Ascending aorta (tissue), 2 donors: ENCODE data around the gene SREBF2. TPM values are rescaled to one million over a fixed set of nuclear protein-coding genes. Genes with fewer than 3 reads are reported as not detected.
A peak's percentile ranks its signal among the peaks of the same experiment; 100 is the strongest.

Source experiments
- DNase-seq, 2 donors: peaks; one replicate each; pipeline ENCODE4 v3.0.0-alpha.2; 2019; ENCODE audit warnings: low spot score in 2 of 2
- H3K27ac ChIP-seq, 2 donors: fragments of 200-600 bp; sonication (generic); one replicate each; pipeline ENCODE4 v1.5.1; 2016 to 2017; ENCODE audit warnings: mild to moderate bottlenecking in 1 of 2
- H3K27me3 ChIP-seq: fragments of 200-600 bp; sonication (generic); one replicate; pipeline ENCODE4 v1.5.1; 2017
- H3K36me3 ChIP-seq, 2 donors: fragments of 200-600 bp; sonication (generic); one replicate each; pipeline ENCODE4 v1.5.1; 2016
- H3K4me1 ChIP-seq, 2 donors: fragments of 200-600 bp; sonication (generic); one replicate each; pipeline ENCODE4 v1.5.1; 2016 to 2017; ENCODE audit warnings: mild to moderate bottlenecking in 1 of 2
- H3K4me3 ChIP-seq, 2 donors: fragments of 200-600 bp; sonication (generic); one replicate each; pipeline ENCODE4 v1.5.1; 2016 to 2017; ENCODE audit warnings: mild to moderate bottlenecking in 1 of 2
- H3K9me3 ChIP-seq, 2 donors: fragments of 200-600 bp; sonication (generic); one replicate each; pipeline ENCODE4 v1.5.1; 2016
- CTCF ChIP-seq, 3 experiments: fragments of 200-600 bp in 2 of 3; fragments of 450-650 bp in 1 of 3; sonication (generic) in 2 of 3; IDR thresholded peaks; one replicate each; pipeline ENCODE4 v1.5.1; 2016 to 2019; ENCODE audit warnings: antibody characterized with exemption in 3 of 3, mild to moderate bottlenecking in 1 of 3, moderate library complexity in 1 of 3
- intact Hi-C: fragments of 100-400 bp; cut with DNase I; formaldehyde crosslinking; loops from one replicate; pipeline ENCODE4 v1.15.1; 2023
- total RNA-seq: library from RNA; depleted of rRNA; stranded (reverse); fragments of >200 nt; gene quantifications from one replicate; pipeline ENCODE4 v1.1.0, GENCODE V29; 2016

SREBF2 gene
- total RNA-seq, 1 donor from 2014 or later = 46.1 TPM

GRCh38 chr22:41800348-41801146 lies 32.4 kb upstream of the SREBF2 start, which contains the start of gene CCDC134:
CCDC134 (plus strand) TSS chr22:41800679; CDS start chr22:41808891, 8,212 bp downstream.
- H3K27ac ChIP-seq = peak within 1 kb of the TSS; percentile 77 to 83
- no peaks in the 10 kb centered on the region for H3K27me3 ChIP-seq
- no peaks in the 10 kb centered on the region for H3K9me3 ChIP-seq
- peaks cover 0 to 20% of the 10 kb centered on the region in 2 donors for H3K4me1 ChIP-seq
- DNase-seq = peak; percentile 58 to 91
- TF ChIP-seq CTCF (IDR thresholded peaks at IDR 0.05) = no peak
- intact Hi-C loops = loop anchor here (1.0 kb wide), 1 partner anchor 32 kb away; no protein-coding TSS in a partner anchor
- no peaks in the 10 kb centered on the region for H3K36me3 ChIP-seq
- H3K4me3 ChIP-seq = peak within 1 kb of the TSS; percentile 77 to 90

GRCh38 chr22:41801147-41801819 lies 31.6 kb upstream of the SREBF2 start:
- DNase-seq = no peak
- intact Hi-C loops = no loop called here
- H3K27ac ChIP-seq = peak overlapping the region in 1 of 2 donors; percentile 77
- H3K27me3 ChIP-seq = no peaks in the 10 kb centered on the region
- no peaks in the 10 kb centered on the region for H3K9me3 ChIP-seq
- H3K4me1 ChIP-seq = peaks cover 0 to 20% of the 10 kb centered on the region in 2 donors
- no peaks in the 10 kb centered on the region for H3K36me3 ChIP-seq
- H3K4me3 ChIP-seq = peak overlapping the region; percentile 77 to 90
- TF ChIP-seq CTCF (IDR thresholded peaks at IDR 0.05) = no peak

- Histone ChIP-seq H3K4me1 (peaks cover 0 to 20% of the 10 kb centered on the region in 2 donors), H3K27me3 (no peaks in the 10 kb centered on the region), H3K4me3 (peak overlapping the region in 1 of 2 donors; percentile 90), H3K9me3 (no peaks in the 10 kb centered on the region), H3K27ac (no peak overlapping the region), H3K36me3 (no peaks in the 10 kb centered on the region)
- no peak for DNase-seq
- no peak for TF ChIP-seq CTCF (IDR thresholded peaks at IDR 0.05)
- intact Hi-C loops = no loop called here
Observed at GRCh38 chr22:41801886-41802285, 31.0 kb upstream of the SREBF2 start.

- DNase-seq = no peak
- no peak for TF ChIP-seq CTCF (IDR thresholded peaks at IDR 0.05)
- Histone ChIP-seq H3K4me1 (peaks cover 0 to 13% of the 10 kb centered on the region in 2 donors), H3K4me3 (no peak overlapping the region), H3K36me3 (peaks cover 7 to 8% of the 10 kb centered on the region in 2 donors), H3K27ac (no peak overlapping the region), H3K9me3 (no peaks in the 10 kb centered on the region), H3K27me3 (no peaks in the 10 kb centered on the region)
- intact Hi-C loops = no loop called here
Observed at GRCh38 chr22:41805639-41806038, 27.3 kb upstream of the SREBF2 start.

GRCh38 chr22:41808400-41808799 lies 24.5 kb upstream of the SREBF2 start:
- no peaks in the 10 kb centered on the region for H3K27me3 ChIP-seq
- peaks cover 8 to 22% of the 10 kb centered on the region in 2 donors for H3K36me3 ChIP-seq
- no peaks in the 10 kb centered on the region for H3K9me3 ChIP-seq
- intact Hi-C loops = no loop called here
- H3K4me1 ChIP-seq = no peaks in the 10 kb centered on the region
- TF ChIP-seq CTCF (IDR thresholded peaks at IDR 0.05) = no peak
- H3K27ac ChIP-seq = no peak overlapping the region
- no peak for DNase-seq
- H3K4me3 ChIP-seq = no peak overlapping the region
